SK-N-SH (cell line): ENCODE data around the gene CD300LG.

Source experiments
- CTCF ChIP-seq: fragments of 200-600 bp; sonication (generic); IDR thresholded peaks from 2 replicates; pipeline ENCODE4 v1.6.1; 2017; ENCODE audit warnings: antibody characterized with exemption, mild to moderate bottlenecking, moderate library complexity
- FOXM1 ChIP-seq: IDR thresholded peaks from 2 replicates; pipeline ENCODE4 v1.4.0; 2012; ENCODE audit warnings: low read depth, mild to moderate bottlenecking
- RFX5 ChIP-seq: IDR thresholded peaks from 2 replicates; pipeline ENCODE4 v1.6.1; 2012; ENCODE audit warnings: mild to moderate bottlenecking, improper control_type of control experiment, low read length
- USF2 ChIP-seq: fragments of 150-350 bp; IDR thresholded peaks from 2 replicates; pipeline ENCODE4 v1.6.1; 2017; ENCODE audit warnings: antibody characterized with exemption, low read length, low read depth, borderline replicate concordance
- YY1 ChIP-seq: IDR thresholded peaks from 2 replicates; pipeline ENCODE4 v1.4.0; 2012; ENCODE audit warnings: low read depth, mild to moderate bottlenecking

GRCh38 chr17:43871946-43872690 lies 25.1 kb downstream of the CD300LG start:
- TF ChIP-seq YY1, result no peak
- no peak for TF ChIP-seq RFX5
- no peak for TF ChIP-seq CTCF
- TF ChIP-seq USF2, result no peak
- TF ChIP-seq FOXM1, result no peak
